ENCODE measurements around the gene CNNM2. TPM values are rescaled to one million over a fixed set of nuclear protein-coding genes. Genes with fewer than 3 reads are reported as not detected.

The CNNM2 gene
- total RNA-seq, 1 experiment from 2014 or later: 7.2 TPM

DNA sequence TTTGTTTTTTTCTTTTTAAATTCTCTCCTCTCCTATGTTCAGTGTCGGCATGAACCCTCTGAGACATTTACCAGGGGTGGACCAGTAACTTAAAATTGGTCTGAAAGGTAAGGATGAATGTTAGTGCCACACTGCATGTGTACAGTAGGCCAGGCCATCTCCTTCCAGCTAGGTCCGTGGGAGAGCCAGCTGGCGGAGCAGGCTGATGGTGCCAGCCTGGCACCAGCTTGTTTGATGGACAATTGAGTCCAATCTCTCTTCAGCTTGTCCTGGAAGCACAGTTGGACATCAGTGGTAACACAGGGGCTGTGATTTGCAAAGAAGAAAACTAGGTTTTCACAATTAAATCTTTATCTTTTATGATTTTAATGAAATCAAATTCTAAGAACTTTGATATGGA lies 136.5 kb downstream of the CNNM2 start:
- no peaks in the 10 kb centered on the region for H4K20me1 ChIP-seq (ENCODE audit: low read length)
- ChIA-PET CTCF (no interaction called here), POLR2A (ENCODE audit: unreplicated experiment) (no interaction called here)
- peak overlapping the region; percentile 33; the same call in 1 of the 2 replicates for H3K4me2 ChIP-seq (ENCODE audit: low read length)
- no peak for DNase-seq
- no peaks in the 10 kb centered on the region for H3K36me3 ChIP-seq (ENCODE audit: low read depth, low read length)
- BruUV-seq (replicated peaks): no TSS peak
- intact Hi-C loops (cut with micrococcal nuclease): loop anchor here (1.0 kb wide), 1 partner anchor 137 kb away; no protein-coding TSS in a partner anchor
- H3K27ac ChIP-seq (ENCODE audit: low read length): no peak overlapping the region
- no peak for ATAC-seq
- no peak overlapping the region for H3K9ac ChIP-seq (ENCODE audit: low read length)
- H3K9me3 ChIP-seq (ENCODE audit: low read length): no peaks in the 10 kb centered on the region
- H2AFZ ChIP-seq (ENCODE audit: low read length): no peak overlapping the region
- H3K27me3 ChIP-seq (ENCODE audit: low read length): no peaks in the 10 kb centered on the region
- H3K79me2 ChIP-seq (ENCODE audit: low read length): no peaks in the 10 kb centered on the region
- no peak overlapping the region for H3K4me3 ChIP-seq (ENCODE audit: low read length)
- TF ChIP-seq EZH2 (IDR thresholded peaks at IDR 0.05; ENCODE audit: low read length, unreplicated experiment) (no peak), EZH2phosphoT487 (IDR thresholded peaks at IDR 0.05; ENCODE audit: borderline replicate concordance, low read length) (no peak)
- TF ChIP-seq, protein P1, sequence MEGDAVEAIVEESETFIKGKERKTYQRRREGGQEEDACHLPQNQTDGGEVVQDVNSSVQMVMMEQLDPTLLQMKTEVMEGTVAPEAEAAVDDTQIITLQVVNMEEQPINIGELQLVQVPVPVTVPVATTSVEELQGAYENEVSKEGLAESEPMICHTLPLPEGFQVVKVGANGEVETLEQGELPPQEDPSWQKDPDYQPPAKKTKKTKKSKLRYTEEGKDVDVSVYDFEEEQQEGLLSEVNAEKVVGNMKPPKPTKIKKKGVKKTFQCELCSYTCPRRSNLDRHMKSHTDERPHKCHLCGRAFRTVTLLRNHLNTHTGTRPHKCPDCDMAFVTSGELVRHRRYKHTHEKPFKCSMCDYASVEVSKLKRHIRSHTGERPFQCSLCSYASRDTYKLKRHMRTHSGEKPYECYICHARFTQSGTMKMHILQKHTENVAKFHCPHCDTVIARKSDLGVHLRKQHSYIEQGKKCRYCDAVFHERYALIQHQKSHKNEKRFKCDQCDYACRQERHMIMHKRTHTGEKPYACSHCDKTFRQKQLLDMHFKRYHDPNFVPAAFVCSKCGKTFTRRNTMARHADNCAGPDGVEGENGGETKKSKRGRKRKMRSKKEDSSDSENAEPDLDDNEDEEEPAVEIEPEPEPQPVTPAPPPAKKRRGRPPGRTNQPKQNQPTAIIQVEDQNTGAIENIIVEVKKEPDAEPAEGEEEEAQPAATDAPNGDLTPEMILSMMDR (conservative IDR thresholded peaks at IDR 0.05; ENCODE audit: low read depth, low read length): no peak
- H3F3A ChIP-seq (ENCODE audit: low read length, unreplicated experiment): no peaks in the 10 kb centered on the region
- no peaks in the 10 kb centered on the region for H3K4me1 ChIP-seq (ENCODE audit: insufficient read depth, low read length)
- no peaks in the 10 kb centered on the region for H3K9me2 ChIP-seq (replicated peaks; ENCODE audit: low read length)

DNA sequence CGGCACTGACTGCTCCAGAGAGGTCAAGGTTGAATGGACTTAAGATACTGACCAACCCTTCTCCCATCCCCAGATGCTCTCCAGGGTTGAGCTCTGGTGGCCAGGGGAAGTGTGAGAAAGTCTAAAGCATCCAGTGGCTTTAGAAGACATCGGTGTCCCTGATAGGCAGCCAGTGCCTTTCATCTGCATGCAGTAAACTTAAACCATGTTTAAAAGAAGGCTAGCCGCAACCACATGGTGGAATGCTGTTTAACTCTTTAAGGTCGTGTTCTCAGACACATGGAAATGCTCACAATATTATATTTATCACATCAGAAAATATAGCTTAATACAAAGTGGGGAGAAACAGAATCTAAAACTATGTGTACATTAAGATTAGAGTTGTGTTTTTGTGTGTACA lies 137.0 kb downstream of the CNNM2 start:
- ATAC-seq: no peak
- no peak overlapping the region for H3K27ac ChIP-seq (ENCODE audit: low read length)

DNA sequence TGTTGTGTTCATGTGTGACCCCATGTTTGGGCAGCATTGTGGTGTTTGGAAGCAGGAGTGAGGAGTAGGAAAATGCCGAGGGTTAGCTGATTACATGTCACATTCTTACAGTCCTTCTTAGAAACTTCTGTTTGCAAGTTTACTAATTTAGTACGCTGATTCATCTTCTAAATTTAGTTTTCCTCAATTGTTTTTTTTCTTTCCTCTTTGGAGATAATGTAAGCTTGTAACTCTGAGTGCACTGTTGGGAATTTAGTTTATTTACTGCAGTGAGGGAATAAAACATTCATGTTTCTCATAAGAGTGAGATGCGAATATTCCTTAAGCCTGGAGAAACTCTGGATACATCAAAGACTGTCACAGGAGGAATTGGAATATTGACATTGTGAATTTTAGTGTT lies 139.9 kb downstream of the CNNM2 start:
- ATAC-seq (no peak), DNase-seq (no peak)
- no peaks in the 10 kb centered on the region for H3K9me2 ChIP-seq (replicated peaks; ENCODE audit: low read length)
- intact Hi-C loops (cut with micrococcal nuclease): no loop called here
- H3K27ac ChIP-seq (ENCODE audit: low read length): no peak overlapping the region
- ChIA-PET POLR2A (ENCODE audit: unreplicated experiment) (no interaction called here), CTCF (no interaction called here)
- no peaks in the 10 kb centered on the region for H3K36me3 ChIP-seq (ENCODE audit: low read depth, low read length)
- BruUV-seq (replicated peaks): no TSS peak
- no peak overlapping the region for H3K4me3 ChIP-seq (ENCODE audit: low read length)
- H3K9ac ChIP-seq (ENCODE audit: low read length): no peak overlapping the region
- H3K4me1 ChIP-seq (ENCODE audit: insufficient read depth, low read length): no peaks in the 10 kb centered on the region
- TF ChIP-seq EZH2 (IDR thresholded peaks at IDR 0.05; ENCODE audit: low read length, unreplicated experiment) (no peak), EZH2phosphoT487 (IDR thresholded peaks at IDR 0.05; ENCODE audit: borderline replicate concordance, low read length) (no peak)
- TF ChIP-seq, protein P1 (conservative IDR thresholded peaks at IDR 0.05; ENCODE audit: low read depth, low read length): no peak
- H3K4me2 ChIP-seq (ENCODE audit: low read length): no peak overlapping the region
- no peaks in the 10 kb centered on the region for H3F3A ChIP-seq (ENCODE audit: low read length, unreplicated experiment)
- no peaks in the 10 kb centered on the region for H3K79me2 ChIP-seq (ENCODE audit: low read length)
- H3K9me3 ChIP-seq (ENCODE audit: low read length): no peaks in the 10 kb centered on the region
- no peaks in the 10 kb centered on the region for H3K27me3 ChIP-seq (ENCODE audit: low read length)
- no peaks in the 10 kb centered on the region for H4K20me1 ChIP-seq (ENCODE audit: low read length)
- H2AFZ ChIP-seq (ENCODE audit: low read length): no peak overlapping the region

More for the DNA sequence above, 137.0 kb downstream of the CNNM2 start:
- Histone ChIP-seq H3K79me2 (ENCODE audit: low read length) (no peaks in the 10 kb centered on the region), H3K9me2 (replicated peaks; ENCODE audit: low read length) (no peaks in the 10 kb centered on the region), H4K20me1 (ENCODE audit: low read length) (no peaks in the 10 kb centered on the region), H3K9ac (ENCODE audit: low read length) (no peak overlapping the region), H3K4me3 (ENCODE audit: low read length) (no peak overlapping the region), H3K4me1 (ENCODE audit: insufficient read depth, low read length) (no peaks in the 10 kb centered on the region), H3K4me2 (ENCODE audit: low read length) (no peak overlapping the region), H3K27me3 (ENCODE audit: low read length) (no peaks in the 10 kb centered on the region), H3F3A (ENCODE audit: low read length, unreplicated experiment) (no peaks in the 10 kb centered on the region), H2AFZ (ENCODE audit: low read length) (no peak overlapping the region), H3K9me3 (ENCODE audit: low read length) (no peaks in the 10 kb centered on the region), H3K36me3 (ENCODE audit: low read depth, low read length) (no peaks in the 10 kb centered on the region)
- intact Hi-C loops (cut with micrococcal nuclease): no loop called here
- no TSS peak for BruUV-seq (replicated peaks)
- CTCF ChIA-PET: no interaction called here
- no peak for DNase-seq
- POLR2A ChIA-PET (ENCODE audit: unreplicated experiment): no interaction called here
- TF ChIP-seq EZH2 (IDR thresholded peaks at IDR 0.05; ENCODE audit: low read length, unreplicated experiment) (no peak), EZH2phosphoT487 (IDR thresholded peaks at IDR 0.05; ENCODE audit: borderline replicate concordance, low read length) (no peak)
- TF ChIP-seq, protein P1 (conservative IDR thresholded peaks at IDR 0.05; ENCODE audit: low read depth, low read length): no peak
